HepG2 (cell line): ENCODE results near the gene LZTR1.

Source experiments
- ARNT ChIP-seq: fragments of 450-650 bp; IDR thresholded peaks from 2 replicates; pipeline ENCODE4 v1.6.1; 2017
- EP300 ChIP-seq, 3 experiments: sonication (generic) in 1 of 3; formaldehyde crosslinking in 1 of 3; IDR thresholded peaks; 2 replicates each; pipeline versions ENCODE4 v1.5.1 to v1.6.1; 2011 to 2020; ENCODE audit warnings: low read depth in 2 of 3, low read length in 2 of 3, borderline replicate concordance in 1 of 3, improper control_type of control experiment in 1 of 3, mild to moderate bottlenecking in 1 of 3, missing genetic modification reagents in 1 of 3, moderate library complexity in 1 of 3
- MTERF4 ChIP-seq: sonication (generic); formaldehyde crosslinking; IDR thresholded peaks from 2 replicates; pipeline ENCODE4 v1.8.0; 2023; ENCODE audit warnings: mild to moderate bottlenecking, missing genetic modification reagents
- NFE2 ChIP-seq: sonication (generic); formaldehyde crosslinking; IDR thresholded peaks from 2 replicates; pipeline ENCODE4 v1.4.0; 2020; ENCODE audit warnings: missing genetic modification reagents
- SNAI1 ChIP-seq: sonication (generic); formaldehyde crosslinking; IDR thresholded peaks from 2 replicates; pipeline ENCODE4 v1.5.0; 2020; ENCODE audit warnings: mild to moderate bottlenecking, missing genetic modification reagents, borderline replicate concordance
- TCF12 ChIP-seq, 2 experiments: fragments of 450-650 bp in 1 of 2; sonication (generic) in 1 of 2; formaldehyde crosslinking in 1 of 2; IDR thresholded peaks; 2 replicates each; pipeline versions ENCODE4 v1.6.1 to v1.8.0; 2017 to 2022; ENCODE audit warnings: antibody characterized with exemption in 1 of 2, mild to moderate bottlenecking in 1 of 2, missing genetic modification reagents in 1 of 2, moderate library complexity in 1 of 2
- TOPORS ChIP-seq: sonication (generic); formaldehyde crosslinking; IDR thresholded peaks from 2 replicates; pipeline ENCODE4 v1.8.0; 2023; ENCODE audit warnings: mild to moderate bottlenecking, missing genetic modification reagents
- ZFP36L1 ChIP-seq: sonication (generic); formaldehyde crosslinking; IDR thresholded peaks from 2 replicates; pipeline ENCODE4 v1.8.0; 2022; ENCODE audit warnings: mild to moderate bottlenecking, missing genetic modification reagents, moderate library complexity
- ZNF83 ChIP-seq: sonication (generic); formaldehyde crosslinking; IDR thresholded peaks from 2 replicates; pipeline ENCODE4 v1.4.0; 2020; ENCODE audit warnings: missing genetic modification reagents, mild to moderate bottlenecking, borderline replicate concordance
- TF ChIP-seq, protein P1 (sequence below): sonication (generic); formaldehyde crosslinking; IDR thresholded peaks from 2 replicates; pipeline ENCODE4 v1.5.0; 2020; ENCODE audit warnings: mild to moderate bottlenecking, missing genetic modification reagents, moderate library complexity

- no peak for TF ChIP-seq MTERF4
- TF ChIP-seq TCF12 (IDR thresholded peaks at IDR 0.05): no peak
- no peak for TF ChIP-seq TCF12 (CRISPR knock-in tag; IDR thresholded peaks at IDR 0.05)
- no peak for TF ChIP-seq ARNT
- TF ChIP-seq, protein P1, sequence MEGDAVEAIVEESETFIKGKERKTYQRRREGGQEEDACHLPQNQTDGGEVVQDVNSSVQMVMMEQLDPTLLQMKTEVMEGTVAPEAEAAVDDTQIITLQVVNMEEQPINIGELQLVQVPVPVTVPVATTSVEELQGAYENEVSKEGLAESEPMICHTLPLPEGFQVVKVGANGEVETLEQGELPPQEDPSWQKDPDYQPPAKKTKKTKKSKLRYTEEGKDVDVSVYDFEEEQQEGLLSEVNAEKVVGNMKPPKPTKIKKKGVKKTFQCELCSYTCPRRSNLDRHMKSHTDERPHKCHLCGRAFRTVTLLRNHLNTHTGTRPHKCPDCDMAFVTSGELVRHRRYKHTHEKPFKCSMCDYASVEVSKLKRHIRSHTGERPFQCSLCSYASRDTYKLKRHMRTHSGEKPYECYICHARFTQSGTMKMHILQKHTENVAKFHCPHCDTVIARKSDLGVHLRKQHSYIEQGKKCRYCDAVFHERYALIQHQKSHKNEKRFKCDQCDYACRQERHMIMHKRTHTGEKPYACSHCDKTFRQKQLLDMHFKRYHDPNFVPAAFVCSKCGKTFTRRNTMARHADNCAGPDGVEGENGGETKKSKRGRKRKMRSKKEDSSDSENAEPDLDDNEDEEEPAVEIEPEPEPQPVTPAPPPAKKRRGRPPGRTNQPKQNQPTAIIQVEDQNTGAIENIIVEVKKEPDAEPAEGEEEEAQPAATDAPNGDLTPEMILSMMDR (CRISPR knock-in tag): no peak
- TF ChIP-seq ZNF83 (CRISPR knock-in tag): no peak
- no peak for TF ChIP-seq ZFP36L1 (CRISPR knock-in tag)
- TF ChIP-seq TOPORS: no peak
- TF ChIP-seq SNAI1: no peak
- TF ChIP-seq NFE2: no peak
- no peak for TF ChIP-seq EP300 (IDR thresholded peaks at IDR 0.05; ENCODE audit: low read depth in 2 of 2, low read length in 2 of 2)
- TF ChIP-seq EP300 (CRISPR knock-in tag; IDR thresholded peaks at IDR 0.05; ENCODE audit: borderline replicate concordance): no peak
These were observed 21.5 kb upstream of the LZTR1 start for GRCh38 chr22:20960609-20961008.
